Loucy (cell line): ENCODE measurements around the gene HPCA.

Experiments used
- CTCF ChIP-seq: fragments of 200-600 bp; sonication (generic); conservative IDR thresholded peaks from 2 replicates; pipeline ENCODE4 v1.5.1; 2014; ENCODE audit warnings: mild to moderate bottlenecking, antibody characterized with exemption, low read length
- EZH2phosphoT487 ChIP-seq: fragments of 200-600 bp; IDR thresholded peaks from 2 replicates; pipeline ENCODE4 v1.6.1; 2018; ENCODE audit warnings: antibody characterized with exemption, mild to moderate bottlenecking, moderate library complexity, borderline replicate concordance

GRCh38 chr1:32928715-32929114 lies 42.4 kb downstream of the HPCA start:
- TF ChIP-seq CTCF, result no peak
- TF ChIP-seq EZH2phosphoT487, result no peak
